HG02798 (cell line): ENCODE data around the gene FNIP1.
"Not testable (repeated sequence)": the region's sequence is repeated elsewhere in the genome, so short reads cannot be mapped to it uniquely, and the experiment has no call there.

ENCODE experiments used
- ATAC-seq: cut with Tn5 transposase; IDR thresholded peaks from one replicate; pipeline ENCODE4 v1.9.1; 2021; ENCODE audit warnings: mild to moderate bottlenecking; ENCODE audit not compliant: unreplicated experiment, poor library complexity

Gene FNIP1

GRCh38 chr5:131706281-131706680, 90.5 kb downstream of the FNIP1 start:
- no peak for ATAC-seq

- no peak for ATAC-seq
Measured at GRCh38 chr5:131694926-131695325, 101.9 kb downstream of the FNIP1 start.

DNA sequence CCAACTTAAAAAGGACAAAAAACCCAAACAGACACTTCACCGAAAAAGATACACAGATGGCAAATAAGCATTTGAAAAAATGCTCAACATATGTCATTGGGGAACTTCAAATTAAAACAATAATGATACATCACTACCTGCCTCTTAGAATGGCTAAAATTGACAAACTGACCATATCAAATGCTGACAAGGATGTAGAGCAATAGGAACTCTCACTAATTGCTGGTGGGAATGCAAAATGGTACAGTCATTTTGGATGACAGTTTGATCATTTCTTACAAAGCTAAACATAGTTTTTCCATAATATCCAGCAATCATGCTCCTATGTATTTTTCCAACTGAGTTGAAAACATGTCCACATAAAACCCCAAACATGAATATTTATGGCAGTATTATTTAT, 102.9 kb downstream of the FNIP1 start:
- ATAC-seq: no peak

DNA sequence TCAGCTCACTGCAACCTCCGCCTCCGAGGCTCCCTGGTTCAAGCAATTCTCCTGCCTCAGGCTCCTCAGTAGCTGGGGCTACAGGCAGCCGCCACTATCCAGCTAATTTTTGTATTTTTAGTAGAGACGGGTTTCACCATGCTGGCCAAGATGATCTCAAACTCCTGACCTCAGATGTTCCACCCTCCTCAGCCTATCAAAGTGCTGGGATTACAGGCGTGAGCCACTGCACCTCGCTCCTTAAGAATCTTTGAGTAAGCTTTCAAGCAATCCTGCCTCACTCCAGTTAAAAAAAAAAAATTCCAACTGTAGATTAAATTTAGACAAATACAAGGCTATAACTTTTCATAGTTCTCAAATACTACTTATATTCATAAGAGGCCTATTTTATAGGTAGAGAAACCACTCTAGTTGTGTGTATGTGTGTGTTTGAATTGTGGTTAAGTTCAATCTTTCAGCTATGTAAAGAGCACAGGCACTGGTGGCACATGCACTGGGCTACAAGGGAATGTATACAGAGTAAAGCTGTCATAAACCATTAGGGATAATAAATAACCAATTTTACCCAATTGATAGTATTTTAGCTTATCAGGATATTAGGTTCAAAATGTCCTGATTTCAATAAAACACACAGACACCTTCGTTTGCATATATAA, 111.2 kb downstream of the FNIP1 start:
- ATAC-seq: no peak

GRCh38 chr5:131684595-131684994, 112.2 kb downstream of the FNIP1 start:
- ATAC-seq: no peak

GRCh38 chr5:131684051-131684450, 112.8 kb downstream of the FNIP1 start:
- no peak for ATAC-seq

GRCh38 chr5:131682826-131683225, 114.0 kb downstream of the FNIP1 start:
- no peak for ATAC-seq

DNA sequence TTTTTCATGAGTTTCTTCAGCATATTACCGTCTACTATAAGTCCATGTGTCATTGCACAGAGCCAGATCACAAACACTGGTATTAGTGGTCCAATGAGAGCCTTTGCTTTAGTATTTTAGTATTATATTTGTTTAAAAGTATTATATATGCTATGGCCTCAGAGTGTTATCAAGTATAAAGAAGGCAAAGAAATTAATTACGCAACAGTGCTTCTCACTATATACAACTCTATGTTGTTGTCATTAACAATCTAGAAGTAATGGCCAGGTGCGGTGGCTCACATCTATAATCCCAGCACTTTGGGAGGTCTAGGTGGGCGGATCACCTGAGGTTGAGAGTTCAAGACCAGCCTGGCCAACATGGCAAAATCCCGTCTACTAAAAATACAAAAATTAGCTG, 114.6 kb downstream of the FNIP1 start:
- ATAC-seq: no peak

GRCh38 chr5:131679911-131680310, 116.9 kb downstream of the FNIP1 start:
- ATAC-seq: no peak

DNA sequence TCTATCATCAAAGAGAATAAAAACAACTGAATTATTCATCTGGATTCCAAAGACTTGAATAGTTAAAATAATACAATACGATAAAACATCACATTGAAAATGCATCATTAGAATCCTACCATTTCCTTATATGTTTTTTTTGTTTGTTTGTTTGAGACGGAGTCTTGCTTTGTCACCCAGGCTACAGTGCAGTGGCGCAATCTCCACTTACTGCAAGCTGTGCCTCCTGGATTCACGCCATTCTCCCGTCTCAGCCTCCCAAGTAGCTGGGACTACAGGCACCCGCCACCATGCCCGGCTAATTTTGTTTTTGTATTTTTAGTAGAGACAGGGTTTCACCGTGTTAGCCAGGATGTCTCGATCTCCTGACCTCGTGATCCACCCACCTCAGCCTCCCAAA, 118.5 kb downstream of the FNIP1 start:
- ATAC-seq: not testable (repeated sequence)

DNA sequence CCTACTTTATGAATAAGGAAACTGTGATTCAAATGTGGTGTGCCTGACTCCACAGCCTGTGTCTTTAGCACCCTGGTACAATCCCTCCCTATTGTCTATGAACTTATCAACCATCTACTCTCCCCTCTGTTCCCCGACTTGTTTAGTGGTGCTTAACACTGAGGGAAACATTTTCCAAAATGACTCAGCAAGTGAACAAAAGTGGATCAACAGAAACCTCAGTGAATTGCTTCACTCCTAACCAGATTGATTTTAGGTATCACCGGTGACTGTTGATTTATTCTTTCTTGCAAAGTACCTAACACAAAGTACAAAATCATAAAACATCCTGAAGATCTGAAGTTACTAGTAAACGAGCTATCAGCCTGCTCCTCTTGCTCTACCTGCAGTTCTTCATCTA, 119.7 kb downstream of the FNIP1 start:
- ATAC-seq: no peak

DNA sequence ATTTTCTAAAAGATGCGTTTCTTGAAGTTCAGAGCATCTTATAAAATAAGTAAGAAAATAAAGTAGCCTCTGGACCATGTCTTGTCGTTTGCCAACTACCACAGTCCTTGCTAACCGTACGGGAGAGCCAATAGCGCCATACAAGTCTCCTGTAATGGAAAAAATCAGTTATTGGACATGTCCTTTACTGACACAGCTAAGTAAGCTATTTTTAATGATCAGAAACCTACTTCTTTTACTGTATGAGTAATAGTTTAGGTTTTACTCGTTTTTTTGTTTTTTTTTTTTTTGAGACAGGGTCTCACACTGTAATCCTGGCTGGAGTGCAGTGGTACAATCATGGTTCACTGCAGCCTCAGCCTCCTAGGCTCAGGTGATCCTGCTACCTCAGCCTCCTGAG, 124.0 kb downstream of the FNIP1 start:
- peak; percentile 28 for ATAC-seq

DNA sequence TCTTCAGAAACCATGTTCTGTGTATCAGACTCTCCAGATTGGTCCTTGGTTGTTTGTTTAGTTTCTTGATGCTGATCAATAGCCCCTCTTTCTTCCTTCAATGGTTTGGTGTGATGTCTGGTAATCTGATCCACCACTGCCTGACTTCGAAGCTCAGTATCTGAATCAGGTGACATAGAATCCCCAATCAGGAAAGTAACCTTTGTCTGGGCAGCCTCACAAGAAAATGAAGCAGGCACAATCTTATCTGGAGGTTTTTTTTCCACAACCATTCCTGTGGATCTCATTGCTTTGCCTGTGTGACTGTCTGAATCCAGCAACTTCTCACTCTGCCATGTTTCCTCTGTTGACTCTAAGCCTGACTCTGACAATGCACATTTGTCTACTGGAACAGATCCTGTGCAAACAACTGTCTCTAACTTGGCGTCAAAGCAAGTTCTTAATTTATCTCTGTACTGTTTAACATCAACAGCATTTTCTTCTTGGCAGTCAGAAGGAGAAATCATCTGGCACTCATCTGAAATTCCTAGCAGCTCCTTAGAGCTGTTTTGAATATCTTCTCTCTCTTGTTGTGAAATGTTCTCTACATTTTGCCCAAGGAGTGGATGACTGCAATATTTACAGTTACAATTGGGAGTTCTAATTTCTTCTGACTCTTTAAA, 124.7 kb downstream of the FNIP1 start:
- no peak for ATAC-seq

DNA sequence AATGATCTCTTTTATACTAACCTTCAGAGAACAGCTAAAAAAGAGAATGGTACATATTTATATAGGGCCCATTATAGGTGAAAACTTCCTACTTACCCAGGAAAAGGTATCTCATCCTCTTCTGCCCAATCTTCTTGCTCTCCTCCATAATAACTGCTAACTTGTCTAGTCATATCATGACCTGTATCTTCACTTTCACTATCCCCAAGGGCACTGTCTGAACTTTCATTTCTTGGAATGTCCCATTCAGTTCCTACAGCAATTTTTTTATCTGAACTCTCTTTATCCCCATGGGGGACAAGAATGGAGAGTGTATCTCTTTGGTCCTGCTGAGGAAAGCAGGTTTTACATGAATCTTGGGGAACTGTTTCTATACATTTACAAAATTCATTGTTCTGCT, 125.4 kb downstream of the FNIP1 start:
- ATAC-seq: peak; percentile 53

DNA sequence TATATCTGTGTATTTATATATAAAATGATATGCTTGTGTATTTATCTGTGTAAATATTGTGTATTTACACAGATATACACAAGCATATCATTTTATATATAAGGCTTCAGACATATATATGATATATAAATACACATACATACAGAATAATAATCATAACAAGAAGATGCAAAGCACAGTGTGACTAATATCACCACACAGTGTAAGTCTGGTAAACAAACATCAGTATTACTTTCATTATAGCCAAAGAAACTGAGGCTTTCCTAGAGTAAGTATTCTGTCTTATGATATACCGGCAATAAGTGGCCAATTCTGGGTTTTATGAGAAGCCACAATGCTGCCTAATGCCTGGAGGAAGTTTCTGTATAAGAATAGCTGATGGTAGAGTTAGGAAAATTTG, 131.9 kb downstream of the FNIP1 start:
- no peak for ATAC-seq

DNA sequence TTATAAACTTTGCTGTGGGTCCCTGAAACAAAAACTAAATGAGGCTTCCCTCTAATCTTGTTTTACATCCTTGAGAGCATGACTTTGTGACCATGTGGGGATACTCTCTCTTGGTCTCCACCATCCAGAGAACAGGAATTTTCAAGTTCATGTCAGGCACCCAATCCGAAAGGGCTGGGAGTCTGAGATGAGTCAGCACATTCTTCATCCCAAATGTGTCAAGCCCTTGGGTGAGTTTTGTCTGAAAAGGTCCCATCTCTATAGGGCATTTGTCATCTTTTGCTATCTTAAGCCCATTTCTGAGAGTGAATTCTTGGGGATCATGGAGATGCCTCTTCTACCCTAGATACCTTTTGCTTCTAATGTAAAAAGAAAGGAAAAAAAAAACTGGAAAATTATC, 134.9 kb downstream of the FNIP1 start:
- no peak for ATAC-seq

- no peak for ATAC-seq
Measured at GRCh38 chr5:131659841-131660240, 137.0 kb downstream of the FNIP1 start.

DNA sequence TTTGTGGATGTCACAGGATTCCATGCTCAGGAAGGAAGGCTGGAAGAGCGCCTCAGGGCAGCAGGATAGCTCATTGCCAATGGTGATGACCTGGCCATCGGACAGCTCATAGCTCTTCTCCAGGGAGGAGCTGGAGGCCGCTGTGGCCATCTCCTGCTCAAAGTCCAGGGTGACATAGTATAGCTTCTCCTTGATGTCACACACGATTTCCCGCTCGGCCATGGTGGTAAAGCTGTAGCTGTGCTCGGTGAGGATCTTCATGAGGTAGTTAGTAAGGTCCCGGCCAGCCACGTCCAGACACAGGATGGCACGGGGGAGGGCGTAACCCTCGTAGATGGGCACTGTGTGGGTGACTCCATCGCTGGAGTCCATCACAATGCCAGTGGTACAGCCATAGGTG, 137.5 kb downstream of the FNIP1 start:
- ATAC-seq: no peak

GRCh38 chr5:131654776-131655175, 142.0 kb downstream of the FNIP1 start:
- ATAC-seq: no peak

- no peak for ATAC-seq
Measured at GRCh38 chr5:131654309-131654708, 142.5 kb downstream of the FNIP1 start.

DNA sequence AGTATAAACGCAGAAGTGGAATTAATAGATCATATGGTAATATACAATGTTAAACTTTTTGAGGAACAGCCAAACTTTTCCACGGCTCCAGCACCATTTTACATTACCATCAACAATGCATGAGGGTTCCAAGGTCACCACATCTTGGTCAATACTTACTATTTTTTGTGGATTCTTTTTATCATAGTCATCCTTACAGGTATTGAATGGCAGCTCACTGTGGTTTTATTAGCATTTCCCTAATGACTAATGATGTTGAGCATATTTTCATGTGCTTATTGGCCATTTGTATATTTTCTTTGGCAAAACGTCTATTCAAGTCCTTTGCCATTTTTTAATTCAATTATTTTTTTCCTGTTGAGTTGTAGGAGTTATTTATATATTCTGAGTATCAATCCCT, 147.7 kb downstream of the FNIP1 start:
- ATAC-seq: no peak

- peak; percentile 74 for ATAC-seq
Measured at GRCh38 chr5:131647048-131647769, 149.6 kb downstream of the FNIP1 start.
